Activated T-helper 9 cell treated with anti-CD3 and anti-CD28 coated beads, Interleukin-2, amount 50 U/mL, for 16 hours (primary cell): ENCODE results near the gene FAM219A.
A peak's percentile ranks its signal among the peaks of the same experiment; 100 is the strongest.
"Not testable (repeated sequence)": the region's sequence is repeated elsewhere in the genome, so short reads cannot be mapped to it uniquely, and the experiment has no call there.

Source experiments
- DNase-seq: peaks from one replicate; pipeline ENCODE4 v3.0.0-alpha.2; 2020; ENCODE audit warnings: low read depth

The FAM219A gene

GRCh38 chr9:34376596-34377403 is 81.6 kb downstream of the FAM219A start, which contains the start of gene MYORG:
Gene MYORG, minus strand, starts transcription at chr9:34376898. Its CDS starts 3,955 bp downstream, at chr9:34372943.
- peak; percentile 95 for DNase-seq

GRCh38 chr9:34375901-34376595 is 82.3 kb downstream of the FAM219A start:
- peak; percentile 29 for DNase-seq

- no peak for DNase-seq
Observed at GRCh38 chr9:34374905-34375552, 83.3 kb downstream of the FAM219A start.

- DNase-seq: no peak
Observed at GRCh38 chr9:34374339-34374738, 84.0 kb downstream of the FAM219A start.

GRCh38 chr9:34373749-34374148 is 84.6 kb downstream of the FAM219A start:
- no peak for DNase-seq

GRCh38 chr9:34372467-34373011 is 85.8 kb downstream of the FAM219A start:
- no peak for DNase-seq

GRCh38 chr9:34371886-34372466 is 86.4 kb downstream of the FAM219A start:
- DNase-seq: no peak

- no peak for DNase-seq
Observed at GRCh38 chr9:34370970-34371880, 87.1 kb downstream of the FAM219A start.

- DNase-seq: no peak
Observed at GRCh38 chr9:34370335-34370969, 87.9 kb downstream of the FAM219A start.

- no peak for DNase-seq
Observed at GRCh38 chr9:34369636-34370035, 88.7 kb downstream of the FAM219A start.

- DNase-seq: not testable (repeated sequence)
Observed at GRCh38 chr9:34368796-34369195, 89.6 kb downstream of the FAM219A start.

GRCh38 chr9:34367751-34368410 is 90.5 kb downstream of the FAM219A start:
- DNase-seq: not testable (repeated sequence)

GRCh38 chr9:34366365-34366764 is 92.0 kb downstream of the FAM219A start:
- DNase-seq: no peak

GRCh38 chr9:34365282-34365681 is 93.1 kb downstream of the FAM219A start:
- no peak for DNase-seq

GRCh38 chr9:34363619-34364351 is 94.6 kb downstream of the FAM219A start:
- no peak for DNase-seq

GRCh38 chr9:34362614-34363214 is 95.7 kb downstream of the FAM219A start:
- DNase-seq: no peak

GRCh38 chr9:34352957-34353356 is 105.4 kb downstream of the FAM219A start:
- DNase-seq: not testable (repeated sequence)

- not testable (repeated sequence) for DNase-seq
Observed at GRCh38 chr9:34352122-34352652, 106.2 kb downstream of the FAM219A start.
